ENCODE results near the gene SETDB1. TPM values are rescaled to one million over a fixed set of nuclear protein-coding genes. Genes with fewer than 3 reads are reported as not detected.
"Not testable (repeated sequence)": the region's sequence is repeated elsewhere in the genome, so short reads cannot be mapped to it uniquely, and the experiment has no call there.

Gene SETDB1
- polyA plus RNA-seq, 1 of the 3 experiments (the other 2 are of a cell fraction) = 29.9 TPM

- Histone ChIP-seq H3K4me3 (ENCODE audit: low read depth in 2 of 2, low read length in 1 of 2) (no peak overlapping the region), H2AFZ (ENCODE audit: low read depth) (no peak overlapping the region), H3F3A (replicated peaks; ENCODE audit: insufficient read depth) (peaks cover 5% of the 10 kb centered on the region), H4K20me1 (ENCODE audit: insufficient read depth) (no peaks in the 10 kb centered on the region), H3K9ac (no peak overlapping the region), H3K36me3 (replicated peaks in 1 of 2; ENCODE audit: control insufficient read depth in 1 of 2, insufficient read depth in 2 of 2, low read length in 1 of 2) (no peaks in the 10 kb centered on the region), H3K4me1 (ENCODE audit: control insufficient read depth in 1 of 2, insufficient read depth in 2 of 2, low read depth in 1 of 2, low read length in 1 of 2) (peaks cover 0 to 2% of the 10 kb centered on the region in 2 experiments; a peak in 1 of 4 replicates), H3K79me2 (ENCODE audit: insufficient read depth) (no peaks in the 10 kb centered on the region), H3K9me3 (no peaks in the 10 kb centered on the region), H3K9me2 (no peaks in the 10 kb centered on the region), H3K4me2 (no peak overlapping the region), H3K27ac (ENCODE audit: low read depth in 2 of 2, low read length in 1 of 2) (no peak overlapping the region), H3K27me3 (ENCODE audit: insufficient read depth) (no peaks in the 10 kb centered on the region)
- POLR2A ChIA-PET = no interaction called here
- TF ChIP-seq NRF1 (IDR thresholded peaks at IDR 0.05; ENCODE audit: low read depth, low read length) = no peak
- TF ChIP-seq, protein P1, sequence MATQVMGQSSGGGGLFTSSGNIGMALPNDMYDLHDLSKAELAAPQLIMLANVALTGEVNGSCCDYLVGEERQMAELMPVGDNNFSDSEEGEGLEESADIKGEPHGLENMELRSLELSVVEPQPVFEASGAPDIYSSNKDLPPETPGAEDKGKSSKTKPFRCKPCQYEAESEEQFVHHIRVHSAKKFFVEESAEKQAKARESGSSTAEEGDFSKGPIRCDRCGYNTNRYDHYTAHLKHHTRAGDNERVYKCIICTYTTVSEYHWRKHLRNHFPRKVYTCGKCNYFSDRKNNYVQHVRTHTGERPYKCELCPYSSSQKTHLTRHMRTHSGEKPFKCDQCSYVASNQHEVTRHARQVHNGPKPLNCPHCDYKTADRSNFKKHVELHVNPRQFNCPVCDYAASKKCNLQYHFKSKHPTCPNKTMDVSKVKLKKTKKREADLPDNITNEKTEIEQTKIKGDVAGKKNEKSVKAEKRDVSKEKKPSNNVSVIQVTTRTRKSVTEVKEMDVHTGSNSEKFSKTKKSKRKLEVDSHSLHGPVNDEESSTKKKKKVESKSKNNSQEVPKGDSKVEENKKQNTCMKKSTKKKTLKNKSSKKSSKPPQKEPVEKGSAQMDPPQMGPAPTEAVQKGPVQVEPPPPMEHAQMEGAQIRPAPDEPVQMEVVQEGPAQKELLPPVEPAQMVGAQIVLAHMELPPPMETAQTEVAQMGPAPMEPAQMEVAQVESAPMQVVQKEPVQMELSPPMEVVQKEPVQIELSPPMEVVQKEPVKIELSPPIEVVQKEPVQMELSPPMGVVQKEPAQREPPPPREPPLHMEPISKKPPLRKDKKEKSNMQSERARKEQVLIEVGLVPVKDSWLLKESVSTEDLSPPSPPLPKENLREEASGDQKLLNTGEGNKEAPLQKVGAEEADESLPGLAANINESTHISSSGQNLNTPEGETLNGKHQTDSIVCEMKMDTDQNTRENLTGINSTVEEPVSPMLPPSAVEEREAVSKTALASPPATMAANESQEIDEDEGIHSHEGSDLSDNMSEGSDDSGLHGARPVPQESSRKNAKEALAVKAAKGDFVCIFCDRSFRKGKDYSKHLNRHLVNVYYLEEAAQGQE (IDR thresholded peaks at IDR 0.05; ENCODE audit: low read depth, low read length) = no peak
- peak; percentile 85 for TF ChIP-seq PBX3 (IDR thresholded peaks at IDR 0.05)
- TF ChIP-seq TEAD4 (IDR thresholded peaks at IDR 0.05; ENCODE audit: borderline replicate concordance, insufficient read depth) = no peak
- TF ChIP-seq FOXM1 (IDR thresholded peaks at IDR 0.05; ENCODE audit: low read depth) = no peak
- TF ChIP-seq IRF3 (IDR thresholded peaks at IDR 0.05; ENCODE audit: low read depth, low read length) = no peak
- TF ChIP-seq FOSL2 (IDR thresholded peaks at IDR 0.05; ENCODE audit: borderline replicate concordance, low read depth) = peak; percentile 27; the same call in 1 of the 2 replicates
- no peak for TF ChIP-seq ZBTB33 (IDR thresholded peaks at IDR 0.05; ENCODE audit: borderline replicate concordance, low read depth)
- no peak for TF ChIP-seq EZH2phosphoT487 (IDR thresholded peaks at IDR 0.05; ENCODE audit: borderline replicate concordance, low read depth)
- TF ChIP-seq RCOR1 (IDR thresholded peaks at IDR 0.05; ENCODE audit: low read length) = no peak
- TF ChIP-seq GATA2 (CRISPR knock-in tag; IDR thresholded peaks at IDR 0.05) = no peak
- no peak for TF ChIP-seq SIN3A (IDR thresholded peaks at IDR 0.05; ENCODE audit: borderline replicate concordance, low read depth, low read length)
- TF ChIP-seq, protein P2, sequence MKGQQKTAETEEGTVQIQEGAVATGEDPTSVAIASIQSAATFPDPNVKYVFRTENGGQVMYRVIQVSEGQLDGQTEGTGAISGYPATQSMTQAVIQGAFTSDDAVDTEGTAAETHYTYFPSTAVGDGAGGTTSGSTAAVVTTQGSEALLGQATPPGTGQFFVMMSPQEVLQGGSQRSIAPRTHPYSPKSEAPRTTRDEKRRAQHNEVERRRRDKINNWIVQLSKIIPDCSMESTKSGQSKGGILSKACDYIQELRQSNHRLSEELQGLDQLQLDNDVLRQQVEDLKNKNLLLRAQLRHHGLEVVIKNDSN (IDR thresholded peaks at IDR 0.05; ENCODE audit: borderline replicate concordance, low read depth) = no peak
- no peak for TF ChIP-seq SMC3 (IDR thresholded peaks at IDR 0.05; ENCODE audit: low read depth, low read length)
- TF ChIP-seq RFX5 (IDR thresholded peaks at IDR 0.05; ENCODE audit: low read length) = peak; percentile 87
- TF ChIP-seq TAF1 (IDR thresholded peaks at IDR 0.05; ENCODE audit: borderline replicate concordance, low read depth, low read length) = no peak
- 59% methylated on average over 4 of the region's 4 CpGs for WGBS (ENCODE audit: low lambda C conversion rate)
- CTCF ChIA-PET = interaction anchor here (2.3 kb wide), 1 partner anchor 26 kb away, joined by 6 read pairs; no protein-coding TSS in a partner anchor
- peak; percentile 12 for DNase-seq
These were observed 30.5 kb upstream of the SETDB1 start for GRCh38 chr1:150895618-150896017.

DNA sequence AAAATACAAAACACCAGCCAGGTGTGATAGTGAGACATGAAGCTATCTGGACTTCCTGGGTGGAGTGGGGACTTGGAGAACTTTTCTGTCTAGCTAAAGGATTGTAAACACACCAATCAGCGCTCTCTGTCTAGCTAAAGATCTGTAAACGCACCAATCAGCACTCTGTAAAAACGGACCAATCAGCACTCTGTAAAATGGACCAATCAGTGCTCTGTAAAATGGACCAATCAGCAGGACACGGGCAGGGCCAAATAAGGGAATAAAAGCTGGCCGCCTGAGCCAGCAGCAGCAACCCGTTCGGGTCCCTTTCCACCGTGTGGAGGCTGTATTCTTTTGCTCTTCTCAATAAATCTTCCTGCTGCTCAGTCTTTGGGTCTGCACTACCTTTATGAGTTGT lies 26.4 kb upstream of the SETDB1 start:
- H4K20me1 ChIP-seq (ENCODE audit: insufficient read depth); H3K9me3 ChIP-seq; H3K4me1 ChIP-seq (ENCODE audit: control insufficient read depth in 1 of 2, insufficient read depth in 2 of 2, low read depth in 1 of 2, low read length in 1 of 2); H3K9ac ChIP-seq; H3K9me2 ChIP-seq; H2AFZ ChIP-seq (ENCODE audit: low read depth); H3K4me2 ChIP-seq; H3K27ac ChIP-seq (ENCODE audit: low read depth in 2 of 2, low read length in 1 of 2); POLR2A ChIA-PET; H3K79me2 ChIP-seq (ENCODE audit: insufficient read depth); H3F3A ChIP-seq (replicated peaks; ENCODE audit: insufficient read depth); H3K36me3 ChIP-seq (replicated peaks in 1 of 2; ENCODE audit: control insufficient read depth in 1 of 2, insufficient read depth in 2 of 2, low read length in 1 of 2); H3K27me3 ChIP-seq (ENCODE audit: insufficient read depth); H3K4me3 ChIP-seq (ENCODE audit: low read depth in 2 of 2, low read length in 1 of 2); DNase-seq: not testable (repeated sequence)
- CTCF ChIA-PET = interaction anchor here (1.6 kb wide), 1 partner anchor 21 kb away, joined by 4 read pairs; no protein-coding TSS in a partner anchor
- WGBS (ENCODE audit: low lambda C conversion rate) = 77% methylated on average over 8 of the region's 8 CpGs
